Medulla oblongata (tissue), 1 donor: ENCODE measurements around the gene TEDC1.

Source experiments
- DNase-seq: peaks from one replicate; pipeline ENCODE4 v3.0.0-alpha.2; 2015; ENCODE audit errors: extremely low spot score

The TEDC1 gene

GRCh38 chr14:105525326-105525725 lies 34.3 kb downstream of the TEDC1 start:
- DNase-seq: no peak

- peak; percentile 33 for DNase-seq
Observed at GRCh38 chr14:105525861-105526775, 35.1 kb downstream of the TEDC1 start, which contains the start of gene TMEM121. Gene TMEM121 (plus strand): TSS chr14:105526583. CDS start chr14:105528835, 2,252 bp downstream.

DNA sequence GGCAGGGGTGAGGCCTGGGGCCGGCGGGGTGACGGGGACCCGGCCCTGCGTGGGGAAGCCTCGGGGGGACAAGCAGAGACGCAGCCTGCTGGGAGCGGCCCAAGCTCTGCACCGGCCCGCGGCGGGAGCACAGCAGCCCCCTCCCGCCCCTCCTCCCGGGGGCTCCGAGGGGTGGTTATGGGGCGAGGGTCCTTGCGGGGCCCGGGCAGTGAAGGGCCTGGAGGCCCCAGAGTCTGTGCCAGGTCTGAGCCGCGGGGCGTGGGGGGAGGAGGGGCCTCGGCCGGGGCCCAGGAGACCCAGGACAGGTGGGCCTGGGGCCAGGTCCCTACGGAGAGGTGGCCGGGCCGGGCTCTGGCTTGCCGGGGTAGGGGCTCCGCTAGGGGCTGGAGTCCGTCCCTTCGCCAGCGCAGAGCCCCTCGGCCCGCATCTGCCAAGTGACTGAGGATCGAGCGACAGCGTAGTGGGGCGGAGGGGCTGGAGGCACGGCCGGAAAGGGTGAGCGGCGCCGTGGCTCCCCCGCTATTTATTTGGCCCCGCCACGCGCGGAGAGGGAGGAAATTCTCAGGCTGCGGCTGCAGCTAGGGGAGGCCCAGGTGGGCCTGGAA lies 35.8 kb downstream of the TEDC1 start:
- no peak for DNase-seq

DNA sequence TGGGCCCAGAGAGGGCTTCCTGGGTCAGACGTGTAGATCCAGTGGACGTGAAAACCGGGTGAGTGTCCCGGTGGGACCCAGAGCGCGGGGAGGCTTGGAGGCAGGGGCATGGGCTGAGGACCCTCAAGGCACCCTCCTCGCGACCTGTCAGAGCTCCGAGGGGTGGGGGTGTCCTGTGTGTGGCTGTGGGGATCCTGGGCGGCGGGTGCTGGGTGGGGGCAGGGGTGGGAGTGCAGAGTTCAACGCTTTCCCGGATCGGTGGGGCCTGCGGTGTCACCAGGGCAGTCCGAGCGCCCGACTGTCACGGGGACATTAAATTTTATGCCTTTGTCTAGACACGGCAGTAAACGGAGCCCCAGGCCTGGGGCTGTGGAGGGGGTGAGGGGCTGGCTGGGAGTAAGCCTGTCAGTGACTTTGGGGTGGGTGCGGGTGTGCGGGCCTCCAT lies 36.4 kb downstream of the TEDC1 start:
- DNase-seq: no peak

- DNase-seq: peak; percentile 78
Observed at GRCh38 chr14:105527826-105528585, 37.0 kb downstream of the TEDC1 start.

- no peak for DNase-seq
Observed at GRCh38 chr14:105528586-105529318, 37.7 kb downstream of the TEDC1 start.

DNA sequence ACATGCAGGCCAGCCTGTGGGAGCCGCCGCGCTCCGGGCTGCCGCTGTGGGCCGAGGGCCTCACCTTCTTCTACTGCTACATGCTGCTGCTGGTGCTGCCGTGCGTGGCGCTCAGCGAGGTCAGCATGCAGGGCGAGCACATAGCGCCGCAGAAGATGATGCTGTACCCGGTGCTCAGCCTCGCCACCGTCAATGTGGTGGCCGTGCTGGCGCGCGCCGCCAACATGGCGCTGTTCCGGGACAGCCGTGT lies 38.2 kb downstream of the TEDC1 start:
- no peak for DNase-seq

DNA sequence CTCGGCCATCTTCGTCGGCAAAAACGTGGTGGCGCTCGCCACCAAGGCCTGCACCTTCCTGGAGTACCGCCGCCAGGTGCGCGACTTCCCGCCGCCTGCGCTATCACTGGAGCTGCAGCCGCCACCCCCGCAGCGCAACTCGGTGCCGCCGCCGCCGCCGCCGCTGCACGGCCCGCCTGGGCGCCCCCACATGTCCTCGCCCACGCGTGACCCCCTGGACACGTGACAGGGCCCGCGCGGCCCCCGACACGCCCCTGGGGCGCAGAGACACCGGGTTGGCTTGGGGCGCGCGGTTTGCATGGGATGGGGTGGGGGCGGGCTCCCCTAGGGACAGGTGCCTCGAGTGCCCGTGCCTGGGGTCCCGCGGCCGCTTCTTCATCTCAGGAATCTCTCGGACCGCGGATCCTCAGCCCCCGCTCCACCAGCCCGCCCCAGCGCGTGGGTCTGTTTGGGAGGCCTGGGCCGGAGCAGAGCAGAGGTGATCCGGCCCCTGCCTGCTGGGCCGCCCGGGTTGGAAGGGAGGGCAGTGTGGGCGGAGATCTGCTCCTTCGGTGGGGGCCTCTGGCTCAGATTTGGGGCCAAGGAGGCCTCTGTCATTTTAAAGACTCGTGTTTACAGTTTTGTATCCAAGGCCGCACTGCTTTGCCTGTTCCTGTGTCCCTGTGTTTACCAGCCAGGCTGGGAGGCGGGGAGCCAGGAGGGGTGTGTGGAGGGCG lies 38.7 kb downstream of the TEDC1 start:
- DNase-seq: no peak

DNA sequence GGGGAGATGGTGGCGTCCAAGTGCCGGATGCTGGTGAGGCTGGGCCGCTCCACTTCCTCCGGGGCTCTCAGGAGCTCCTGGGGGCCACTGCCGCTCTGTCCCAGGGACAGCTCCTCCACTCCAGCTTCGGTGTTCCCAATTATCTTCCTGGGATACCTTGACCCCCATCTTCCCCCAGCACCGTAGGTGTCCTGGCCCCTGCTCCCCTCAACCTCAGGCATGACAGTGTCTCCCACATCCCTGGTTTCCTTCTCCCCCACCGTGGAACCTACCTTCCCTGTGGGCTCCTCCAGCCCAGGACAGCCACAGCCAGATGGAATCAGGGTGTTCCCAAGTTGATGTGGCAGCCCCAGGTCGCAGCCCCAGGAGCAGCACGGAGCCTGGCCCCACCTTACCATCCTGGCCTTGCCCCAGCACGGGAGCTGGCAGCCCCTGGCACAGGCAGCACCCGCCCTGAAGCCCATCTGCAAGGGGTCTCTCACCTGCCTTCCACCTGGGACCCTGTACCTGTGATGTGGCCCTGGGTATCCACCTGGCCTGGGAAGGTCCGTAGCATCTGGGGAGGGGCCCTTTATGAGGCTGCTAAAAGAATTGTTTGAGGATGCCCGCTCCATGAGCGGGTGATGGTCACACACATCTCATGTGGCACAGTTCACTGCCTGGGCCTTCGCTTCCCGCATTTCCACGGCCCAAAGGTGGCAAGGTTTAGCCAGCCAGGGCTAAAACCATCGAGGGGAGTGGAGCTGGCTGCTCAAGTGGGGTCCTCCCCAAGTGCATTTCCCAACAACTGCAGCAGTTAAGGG lies 39.4 kb downstream of the TEDC1 start:
- no peak for DNase-seq

DNA sequence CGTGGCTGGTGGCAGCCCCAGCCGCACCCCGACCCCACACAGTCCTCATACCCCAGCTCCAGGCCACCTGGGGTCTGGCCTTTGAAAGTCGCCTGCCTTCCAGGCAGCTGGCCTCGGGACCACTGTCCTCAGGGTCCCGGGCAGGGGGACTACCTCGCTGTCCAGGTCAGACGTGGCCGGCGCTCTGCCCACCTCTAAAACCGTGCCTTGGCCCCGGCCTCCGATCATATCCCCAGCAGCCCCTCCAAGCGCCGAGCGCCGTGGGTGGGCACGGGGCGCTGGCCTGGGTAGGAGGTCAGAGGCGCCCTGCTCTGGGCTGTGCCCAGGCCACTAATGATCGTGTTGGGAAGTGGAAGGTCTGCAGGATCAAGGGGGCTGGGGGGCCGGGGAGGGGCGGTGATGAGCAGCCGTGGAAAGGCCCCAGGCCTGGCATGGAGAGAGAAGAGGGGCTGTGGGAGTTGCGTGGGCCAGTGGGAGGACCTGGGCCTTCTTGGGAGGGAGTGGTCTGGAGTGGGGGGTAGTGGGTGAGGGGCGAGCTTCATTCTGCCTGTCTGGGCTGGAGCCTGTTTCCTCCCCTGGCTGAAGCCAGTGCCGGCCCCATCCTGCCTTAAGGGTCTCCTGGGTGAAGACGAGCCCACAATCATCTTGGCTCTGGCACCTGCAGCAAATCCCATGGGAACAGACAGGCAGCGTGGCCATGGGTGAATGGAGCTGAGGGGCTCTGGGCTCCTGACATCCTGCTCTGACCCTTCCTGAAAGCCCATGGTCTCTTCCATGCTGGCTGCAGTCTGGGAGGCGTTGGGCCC lies 40.2 kb downstream of the TEDC1 start:
- no peak for DNase-seq

GRCh38 chr14:105531894-105532623 lies 41.0 kb downstream of the TEDC1 start:
- no peak for DNase-seq

- DNase-seq: no peak
Observed at GRCh38 chr14:105532735-105533141, 41.7 kb downstream of the TEDC1 start.

DNA sequence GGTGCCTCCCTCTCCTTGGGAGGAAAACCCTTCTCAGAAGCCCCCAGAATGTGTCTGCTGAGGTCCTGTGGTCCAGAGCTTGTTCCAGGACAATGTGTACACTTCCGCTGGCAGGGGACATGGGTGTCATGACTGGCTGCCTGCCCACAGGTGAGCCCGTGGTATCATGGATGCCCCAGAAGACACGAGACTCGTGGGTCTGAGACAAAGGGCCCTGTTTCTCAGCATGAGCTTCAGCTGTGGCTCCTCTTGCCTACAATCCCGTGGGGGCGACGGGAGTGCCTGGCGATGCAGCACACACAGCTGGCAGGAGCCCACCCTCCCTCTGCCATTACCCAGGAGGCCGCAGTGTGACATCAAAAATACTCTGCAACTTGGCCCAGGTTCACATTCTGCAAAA lies 42.3 kb downstream of the TEDC1 start:
- DNase-seq: no peak

DNA sequence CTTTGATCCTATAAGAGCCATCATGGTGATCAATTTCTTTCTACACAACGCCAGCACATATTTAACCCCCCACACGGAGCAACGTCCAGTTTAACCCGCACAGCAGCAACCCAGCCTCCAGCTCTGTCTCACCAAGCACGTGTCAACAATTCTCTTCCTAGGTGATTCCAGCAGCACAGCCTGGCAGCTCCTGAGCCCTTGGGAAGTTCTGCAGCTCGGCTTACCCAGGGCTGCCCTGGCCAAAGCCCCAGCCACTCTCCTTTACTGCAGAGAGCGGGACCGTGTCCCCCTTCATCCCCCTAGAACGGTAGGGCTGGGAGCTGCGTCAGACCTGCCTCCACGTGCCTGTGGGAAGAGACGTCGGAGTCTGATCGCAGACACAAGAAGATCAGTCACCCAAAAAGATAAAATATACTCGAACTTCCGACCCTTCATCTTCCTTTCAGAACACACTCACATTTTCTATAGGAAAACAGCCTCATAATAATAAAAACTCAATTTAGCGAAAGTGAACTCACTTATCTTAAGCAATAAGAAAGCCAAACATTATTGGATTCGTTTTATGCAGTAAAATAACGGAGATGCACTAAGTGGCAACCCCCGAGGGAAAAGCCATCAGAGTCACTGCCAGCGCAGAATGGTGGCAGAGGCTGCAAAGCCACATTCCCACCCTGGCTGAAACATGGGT lies 42.9 kb downstream of the TEDC1 start:
- DNase-seq: no peak

DNA sequence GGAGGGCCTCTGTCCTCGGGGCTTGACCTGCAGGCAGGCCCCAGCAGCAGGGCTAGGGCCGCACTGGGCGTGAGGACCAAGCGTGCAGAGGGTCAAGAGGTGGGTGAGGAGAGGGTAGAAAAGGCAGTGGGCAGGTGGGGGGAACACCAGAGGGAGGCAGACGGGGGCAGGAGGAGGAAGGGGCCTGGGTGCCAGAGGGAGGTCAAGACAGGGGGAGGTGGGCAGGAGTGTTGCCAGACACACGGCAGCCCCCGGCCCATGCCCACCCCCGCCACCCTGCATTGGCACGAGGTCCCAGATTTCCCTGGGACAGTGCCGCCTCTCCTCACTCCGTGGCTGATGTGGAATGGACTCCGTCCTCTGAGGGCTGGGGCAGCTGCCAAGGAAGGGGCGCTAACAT lies 43.5 kb downstream of the TEDC1 start:
- DNase-seq: no peak

DNA sequence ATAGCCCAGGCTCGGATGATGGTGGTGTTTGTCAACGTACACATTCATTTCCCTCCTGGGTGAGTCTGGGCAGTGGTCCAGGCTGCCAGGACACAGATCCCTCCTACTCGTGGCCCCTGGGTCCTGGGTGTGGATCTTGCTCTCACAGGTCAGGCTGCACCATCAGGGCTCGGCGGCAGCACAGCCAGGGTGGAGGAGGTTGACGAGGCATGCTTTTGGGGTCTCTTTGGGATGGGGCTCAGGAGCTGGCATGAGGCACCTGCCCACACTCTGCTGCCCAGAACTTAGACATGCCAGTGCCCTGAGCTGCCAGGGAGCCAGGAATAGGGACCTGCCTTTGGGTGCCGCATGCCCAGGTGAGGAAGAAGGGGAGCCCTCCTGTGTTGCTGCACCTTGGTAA lies 45.0 kb downstream of the TEDC1 start:
- no peak for DNase-seq

DNA sequence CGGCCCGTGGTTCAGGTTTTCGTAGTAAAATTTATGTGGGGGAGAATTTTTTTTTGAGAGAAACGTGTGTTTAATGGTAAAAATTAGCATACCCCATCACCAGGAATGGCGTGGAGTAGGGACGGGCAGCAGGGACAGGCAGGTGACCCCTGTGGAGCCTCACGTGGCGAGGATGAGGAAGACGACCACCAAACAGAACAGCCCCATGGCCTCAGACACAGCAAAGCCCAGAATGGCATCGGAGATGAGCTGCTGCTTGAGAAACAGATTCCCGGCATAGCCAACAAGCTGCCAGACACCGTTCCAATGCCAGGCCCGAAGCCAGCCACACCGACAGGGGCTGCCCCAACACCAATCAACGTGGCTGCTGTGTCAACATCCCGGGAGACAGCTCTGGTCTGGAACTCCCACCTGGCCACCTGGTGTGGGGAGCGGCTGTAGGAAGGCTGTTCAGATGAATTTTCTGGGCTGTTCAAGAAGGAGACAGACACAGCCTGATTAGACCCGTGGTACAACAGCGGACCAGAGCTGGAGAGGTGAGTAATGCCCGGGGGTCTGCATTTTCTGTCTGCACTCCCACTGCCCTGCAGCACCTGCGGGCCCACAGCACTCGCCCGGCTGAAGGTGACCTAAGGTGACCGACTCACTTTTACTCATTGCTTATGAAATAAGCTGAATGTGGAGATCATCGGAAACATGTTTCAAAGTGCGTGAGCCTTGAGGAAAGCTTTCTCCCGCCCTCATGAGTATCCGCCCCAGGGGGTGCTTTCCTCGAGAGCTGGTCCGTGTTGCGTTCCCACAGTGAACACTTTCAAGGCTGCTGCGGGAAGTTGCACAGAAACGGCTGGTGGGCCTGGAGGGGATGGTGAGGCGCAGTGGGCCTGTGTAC lies 45.9 kb downstream of the TEDC1 start:
- no peak for DNase-seq
